ENCODE measurements around the gene EPHX1.
"Not testable (repeated sequence)": the region's sequence is repeated elsewhere in the genome, so short reads cannot be mapped to it uniquely, and the experiment has no call there.

EPHX1 gene

GRCh38 chr1:225881081-225881958 is 71.4 kb downstream of the EPHX1 start:
- DNase-seq (ENCODE audit: low read depth in 2 of 2): peak in 1 of 2 donors; percentile 20

GRCh38 chr1:225881959-225882693 is 72.2 kb downstream of the EPHX1 start, which contains the start of gene TMEM63A:
Gene TMEM63A (minus strand): TSS chr1:225882380. CDS start chr1:225877580, 4,800 bp downstream.
- peak; percentile 82 to 85 for DNase-seq (ENCODE audit: low read depth in 2 of 2)

GRCh38 chr1:225882694-225883615 is 73.0 kb downstream of the EPHX1 start:
- DNase-seq (ENCODE audit: low read depth in 2 of 2): no peak

GRCh38 chr1:225883616-225884265 is 73.8 kb downstream of the EPHX1 start:
- DNase-seq (ENCODE audit: low read depth in 2 of 2): no peak

GRCh38 chr1:225885336-225885735 is 75.4 kb downstream of the EPHX1 start:
- DNase-seq (ENCODE audit: low read depth in 2 of 2): no peak

GRCh38 chr1:225886159-225887029 is 76.5 kb downstream of the EPHX1 start:
- DNase-seq (ENCODE audit: low read depth in 2 of 2): no peak

GRCh38 chr1:225887030-225887314 is 77.0 kb downstream of the EPHX1 start:
- DNase-seq (ENCODE audit: low read depth in 2 of 2): no peak

GRCh38 chr1:225887554-225888288 is 77.8 kb downstream of the EPHX1 start:
- DNase-seq (ENCODE audit: low read depth in 2 of 2): not testable (repeated sequence)

GRCh38 chr1:225888289-225888897 is 78.5 kb downstream of the EPHX1 start:
- no peak for DNase-seq (ENCODE audit: low read depth in 2 of 2)

- DNase-seq (ENCODE audit: low read depth in 2 of 2): no peak
These were observed 79.1 kb downstream of the EPHX1 start, which contains the start of gene LEFTY1 for GRCh38 chr1:225888898-225889601. Gene LEFTY1 (minus strand): TSS chr1:225889146. CDS start chr1:225889066, 80 bp downstream.

GRCh38 chr1:225889743-225890142 is 79.8 kb downstream of the EPHX1 start:
- no peak for DNase-seq (ENCODE audit: low read depth in 2 of 2)

- no peak for DNase-seq (ENCODE audit: low read depth in 2 of 2)
These were observed 80.7 kb downstream of the EPHX1 start for GRCh38 chr1:225890346-225891228.

- no peak for DNase-seq (ENCODE audit: low read depth in 2 of 2)
These were observed 81.5 kb downstream of the EPHX1 start for GRCh38 chr1:225891229-225891972.

- DNase-seq (ENCODE audit: low read depth in 2 of 2): no peak
These were observed 82.4 kb downstream of the EPHX1 start for GRCh38 chr1:225892307-225892706.
